B cell (primary cell): Measurements from ENCODE around the gene KNTC1. TPM values are rescaled to one million over a fixed set of nuclear protein-coding genes. Genes with fewer than 3 reads are reported as not detected.

Experiments
- ATAC-seq: fragments of 200-7000 bp; cut with Tn5 transposase; one replicate; pipeline ENCODE4 v1.10.0; 2021; ENCODE audit warnings: low read depth, mild to moderate bottlenecking, moderate number of reproducible peaks, moderate library complexity
- CTCF ChIA-PET: fragments of 350-600 bp; sonication (Branson Sonifier 250); formaldehyde crosslinking; loops from one replicate; lab custom pipeline; 2021; ENCODE audit warnings: antibody characterized with exemption, inconsistent platforms; lab: Charles Lee
- POLR2A ChIA-PET: fragments of 350-600 bp; sonication (Branson Sonifier 250); formaldehyde crosslinking; loops from one replicate; lab custom pipeline; 2021; ENCODE audit warnings: antibody characterized with exemption; lab: Charles Lee
- DNase-seq: peaks from one replicate; pipeline ENCODE4 v3.0.0; 2013
- H2AFZ ChIP-seq: 2 replicates; pipeline ENCODE4 v1.6.1; 2012; ENCODE audit warnings: mild to moderate bottlenecking, low read depth, low read length; ENCODE audit not compliant: insufficient read depth, poor library complexity, severe bottlenecking
- H3K27ac ChIP-seq, 2 donors: 1 replicate in 1 of 2; 2 replicates in 1 of 2; pipeline ENCODE4 v1.5.1; 2012 to 2013; ENCODE audit warnings: low read length in 2 of 2, mild to moderate bottlenecking in 2 of 2, moderate library complexity in 1 of 2
- H3K27me3 ChIP-seq, 4 experiments: fragments of 200-600 bp in 1 of 4; sonication (generic) in 1 of 4; replicated peaks in 1 of 4; 1 replicate in 2 of 4; 2 replicates in 2 of 4; pipeline versions ENCODE4 v1.6.1 to v1.7.0; 2013 to 2016; ENCODE audit warnings: low read length in 3 of 4, mild to moderate bottlenecking in 2 of 4, mixed read lengths in 1 of 4, moderate library complexity in 1 of 4; ENCODE audit not compliant: insufficient read depth in 4 of 4, control insufficient read depth in 3 of 4; ENCODE audit errors: control extremely low read depth in 1 of 4
- H3K36me3 ChIP-seq, 2 experiments: replicated peaks in 1 of 2; 1 replicate in 1 of 2; 2 replicates in 1 of 2; pipeline versions ENCODE4 v1.6.1 to v1.7.1; 2013; ENCODE audit warnings: low read length in 1 of 2; ENCODE audit not compliant: insufficient read depth in 2 of 2, control insufficient read depth in 1 of 2; ENCODE audit errors: control extremely low read depth in 1 of 2, extremely low read depth in 1 of 2
- H3K4me1 ChIP-seq, 2 donors: fragments of 200-600 bp in 1 of 2; sonication (generic) in 1 of 2; 1 replicate in 1 of 2; 2 replicates in 1 of 2; pipeline versions ENCODE4 v1.5.1 to v1.6.1; 2013 to 2017; ENCODE audit warnings: low read length in 2 of 2; ENCODE audit not compliant: control insufficient read depth in 2 of 2, insufficient read depth in 2 of 2
- H3K4me2 ChIP-seq: replicated peaks from 2 replicates; pipeline ENCODE3; 2012; ENCODE audit warnings: mild to moderate bottlenecking, low read depth, low read length; ENCODE audit not compliant: poor library complexity, severe bottlenecking
- H3K4me3 ChIP-seq, 5 experiments: fragments of 200-600 bp in 1 of 5; sonication (generic) in 1 of 5; 1 replicate in 3 of 5; 2 replicates in 2 of 5; pipeline versions ENCODE4 v1.5.1 to v1.7.0; 2011 to 2016; ENCODE audit warnings: low read length in 4 of 5, mild to moderate bottlenecking in 4 of 5, low read depth in 2 of 5, control low read depth in 1 of 5, moderate library complexity in 1 of 5; ENCODE audit not compliant: insufficient read depth in 1 of 5; ENCODE audit errors: control extremely low read depth in 1 of 5, extremely low read depth in 1 of 5
- H3K79me2 ChIP-seq: fragments of 200-600 bp; sonication (generic); one replicate; pipeline ENCODE4 v1.6.0; 2016; ENCODE audit warnings: low read length; ENCODE audit not compliant: control insufficient read depth, insufficient read depth
- H3K9ac ChIP-seq: fragments of 200-600 bp; sonication (generic); 2 replicates; pipeline ENCODE4 v1.6.1; 2017; ENCODE audit warnings: mild to moderate bottlenecking, low read length, moderate library complexity
- H3K9me3 ChIP-seq, 3 donors: one replicate each; pipeline versions ENCODE4 v1.6.1 to v1.7.1; 2013; ENCODE audit warnings: low read length in 2 of 3; ENCODE audit not compliant: control insufficient read depth in 2 of 3, insufficient read depth in 1 of 3; ENCODE audit errors: control extremely low read depth in 1 of 3
- H4K20me1 ChIP-seq: 2 replicates; pipeline ENCODE4 v1.6.0; 2012; ENCODE audit warnings: mild to moderate bottlenecking, low read length; ENCODE audit not compliant: insufficient read depth, control insufficient read depth, poor library complexity, severe bottlenecking
- H3K27ac Mint-ChIP-seq: one replicate; pipeline ENCODE4 v1.8.0; 2021; ENCODE audit warnings: mixed read lengths
- H3K27me3 Mint-ChIP-seq: one replicate; pipeline ENCODE4 v1.8.0; 2021; ENCODE audit warnings: mixed read lengths
- H3K4me1 Mint-ChIP-seq: one replicate; pipeline ENCODE4 v1.8.0; 2021; ENCODE audit warnings: mixed read lengths
- H3K4me3 Mint-ChIP-seq: one replicate; pipeline ENCODE4 v1.8.0; 2021; ENCODE audit warnings: mixed read lengths
- H3K9me3 Mint-ChIP-seq: one replicate; pipeline ENCODE4 v1.8.0; 2022; ENCODE audit warnings: mixed read lengths; ENCODE audit not compliant: insufficient read depth
- CTCF ChIP-seq: fragments of 200-600 bp; IDR thresholded peaks from one replicate; pipeline ENCODE4 v1.8.0; 2022; ENCODE audit warnings: antibody characterized with exemption, mild to moderate bottlenecking
- EZH2 ChIP-seq: IDR thresholded peaks from 2 replicates; pipeline ENCODE4 v1.6.1; 2012; ENCODE audit warnings: borderline replicate concordance, low read depth, mild to moderate bottlenecking, moderate library complexity, low read length; ENCODE audit not compliant: insufficient read depth, poor library complexity, severe bottlenecking
- WGBS: methylation state at CpG from one replicate; pipeline ENCODE4 v1.1.5; 2013; ENCODE audit warnings: missing lambda C conversion rate; ENCODE audit not compliant: insufficient coverage; 5-methylcytosine and 5-hydroxymethylcytosine counted together
- intact Hi-C: fragments of 100-400 bp; cut with micrococcal nuclease; formaldehyde crosslinking; loops from one replicate; pipeline ENCODE4 v1.10.0; 2022
- polyA plus RNA-seq: library from polyadenylated mRNA; depleted of rRNA; stranded (reverse); fragments of >200 nt; gene quantifications from 2 replicates; pipeline ENCODE4 v1.2.3, GENCODE V29; 2012
- total RNA-seq, 2 donors: library from RNA; stranded (reverse); fragments of 120-200 nt in 1 of 2; gene quantifications; 1 replicate in 1 of 2; 2 replicates in 1 of 2; pipeline versions ENCODE4 v1.2.3 to v1.2.4, GENCODE V29; 2013 to 2022

Gene KNTC1
- total and polyA plus RNA-seq, 2 donors (not counting 1 experiment from before 2014, with no cell fraction given), result 27.1 to 52.4 TPM

DNA sequence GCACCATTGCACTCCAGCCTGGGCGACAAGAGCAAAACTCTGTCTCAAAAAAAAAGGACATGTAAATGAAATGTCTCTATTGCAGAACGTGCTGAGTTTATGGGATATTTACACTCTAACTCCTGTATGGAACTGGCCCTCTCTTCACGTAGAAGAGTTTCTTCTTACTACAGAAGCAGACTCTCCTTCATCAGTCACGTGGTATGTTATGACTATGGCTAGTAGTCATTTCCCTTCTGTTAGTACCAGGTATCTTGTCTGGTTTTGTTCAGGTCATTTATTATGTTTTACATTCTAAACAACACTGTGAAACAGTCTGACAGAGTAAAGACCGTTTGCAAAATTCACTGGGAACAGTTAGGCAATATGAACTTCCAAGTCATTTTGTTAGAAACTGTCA lies 20.3 kb downstream of the KNTC1 start:
- 83% methylated on average over 2 of the region's 5 CpGs for WGBS
- CTCF ChIA-PET, result no interaction called here

More for the DNA sequence above, 20.3 kb downstream of the KNTC1 start:
- no peak overlapping the region for H3K4me3 Mint-ChIP-seq
- H3K9ac ChIP-seq, result no peak overlapping the region
- no peak for DNase-seq
- no peaks in the 10 kb centered on the region for H4K20me1 ChIP-seq
- H3K4me1 ChIP-seq, result peaks cover 17 to 18% of the 10 kb centered on the region in 2 donors
- no peaks in the 10 kb centered on the region for H3K27me3 Mint-ChIP-seq
- peaks cover 23% of the 10 kb centered on the region for H3K4me1 Mint-ChIP-seq
- H3K36me3 ChIP-seq, result peaks cover 3 to 29% of the 10 kb centered on the region in 2 experiments
- TF ChIP-seq CTCF (no peak), EZH2 (no peak)
- no peaks in the 10 kb centered on the region for H3K9me3 Mint-ChIP-seq
- H3K27ac ChIP-seq, result no peak overlapping the region
- H3K4me2 ChIP-seq, result no peak overlapping the region
- H3K4me3 ChIP-seq, result no peak overlapping the region
- peaks cover 5% of the 10 kb centered on the region for H3K79me2 ChIP-seq
- POLR2A ChIA-PET, result no interaction called here
- intact Hi-C loops, result no loop called here
- H3K9me3 ChIP-seq, result no peaks in the 10 kb centered on the region
- no peak overlapping the region for H2AFZ ChIP-seq
- H3K27ac Mint-ChIP-seq, result no peak overlapping the region
- no peaks in the 10 kb centered on the region for H3K27me3 ChIP-seq
- ATAC-seq, result no peak
